CD4-positive, alpha-beta T cell treated with Interleukin-17A for 4 hours (primary cell): ENCODE measurements around the gene HTR3D.
"Not testable (repeated sequence)": the region's sequence is repeated elsewhere in the genome, so short reads cannot be mapped to it uniquely, and the experiment has no call there.

Source experiments
- DNase-seq: peaks from one replicate; pipeline ENCODE4 v3.0.0-alpha.2; 2020; ENCODE audit warnings: mixed read lengths

Gene HTR3D

GRCh38 chr3:184031187-184031792 lies at the start of gene HTR3D:
Gene HTR3D, plus strand, starts transcription at chr3:184031742. Its CDS starts 0 bp downstream, at chr3:184031742.
- no peak for DNase-seq

- DNase-seq: no peak
Measured at GRCh38 chr3:183981990-183982644, 49.4 kb upstream of the HTR3D start.

- no peak for DNase-seq
Measured at GRCh38 chr3:183984127-183984740, 47.3 kb upstream of the HTR3D start.

- DNase-seq: no peak
Measured at GRCh38 chr3:183984749-183985729, 46.5 kb upstream of the HTR3D start.

- DNase-seq: no peak
Measured at GRCh38 chr3:183987000-183987600, 44.4 kb upstream of the HTR3D start.

GRCh38 chr3:183988216-183988790 lies 43.2 kb upstream of the HTR3D start:
- no peak for DNase-seq

GRCh38 chr3:183991403-183991802 lies 40.1 kb upstream of the HTR3D start:
- DNase-seq: no peak

- DNase-seq: no peak
Measured at GRCh38 chr3:184001761-184002160, 29.8 kb upstream of the HTR3D start.

- no peak for DNase-seq
Measured at GRCh38 chr3:184002469-184002868, 29.1 kb upstream of the HTR3D start.

- DNase-seq: no peak
Measured at GRCh38 chr3:184003187-184003967, 28.2 kb upstream of the HTR3D start.

- no peak for DNase-seq
Measured at GRCh38 chr3:184004476-184004875, 27.1 kb upstream of the HTR3D start.

- peak; percentile 40 for DNase-seq
Measured at GRCh38 chr3:184005941-184006507, 25.5 kb upstream of the HTR3D start.

GRCh38 chr3:184007143-184007813 lies 24.3 kb upstream of the HTR3D start:
- DNase-seq: not testable (repeated sequence)

GRCh38 chr3:184008161-184008560 lies 23.4 kb upstream of the HTR3D start:
- no peak for DNase-seq

- no peak for DNase-seq
Measured at GRCh38 chr3:184011230-184011876, 20.2 kb upstream of the HTR3D start.

GRCh38 chr3:184011937-184012889 lies 19.3 kb upstream of the HTR3D start:
- no peak for DNase-seq

- DNase-seq: no peak
Measured at GRCh38 chr3:184015381-184016019, 16.0 kb upstream of the HTR3D start.

- DNase-seq: no peak
Measured at GRCh38 chr3:184016169-184016570, 15.4 kb upstream of the HTR3D start.
